ENCODE measurements around the gene NAALADL1.

Gene NAALADL1

GRCh38 chr11:65083134-65083833 lies 24.9 kb upstream of the NAALADL1 start:
- no peak for DNase-seq

- DNase-seq = no peak
These were observed 20.5 kb upstream of the NAALADL1 start for GRCh38 chr11:65078786-65079342.

- peak; percentile 68 for DNase-seq
These were observed 19.8 kb upstream of the NAALADL1 start for GRCh38 chr11:65078151-65078550.

- no peak for DNase-seq
These were observed 19.1 kb upstream of the NAALADL1 start for GRCh38 chr11:65077451-65077850.

GRCh38 chr11:65072631-65072966 lies 14.2 kb upstream of the NAALADL1 start:
- no peak for DNase-seq

GRCh38 chr11:65071907-65072630 lies 13.7 kb upstream of the NAALADL1 start:
- no peak for DNase-seq

GRCh38 chr11:65069217-65069616 lies 10.9 kb upstream of the NAALADL1 start:
- no peak for DNase-seq

GRCh38 chr11:65067446-65067845 lies 9.1 kb upstream of the NAALADL1 start:
- DNase-seq = no peak

GRCh38 chr11:65066805-65067291 lies 8.5 kb upstream of the NAALADL1 start:
- no peak for DNase-seq

- DNase-seq = no peak
These were observed 8.0 kb upstream of the NAALADL1 start for GRCh38 chr11:65066315-65066714.

- no peak for DNase-seq
These were observed 7.5 kb upstream of the NAALADL1 start for GRCh38 chr11:65065851-65066250.

- no peak for DNase-seq
These were observed 6.5 kb upstream of the NAALADL1 start for GRCh38 chr11:65064847-65065240.

- DNase-seq = no peak
These were observed 5.2 kb upstream of the NAALADL1 start for GRCh38 chr11:65063532-65063931.

GRCh38 chr11:65060913-65061408 lies 2.6 kb upstream of the NAALADL1 start:
- DNase-seq = no peak

- DNase-seq = no peak
These were observed 1.8 kb upstream of the NAALADL1 start for GRCh38 chr11:65059959-65060824.

- DNase-seq = no peak
These were observed 1.2 kb upstream of the NAALADL1 start for GRCh38 chr11:65059523-65059922.

- DNase-seq = no peak
These were observed 341 bp downstream of the NAALADL1 start for GRCh38 chr11:65058012-65058411.

GRCh38 chr11:65057526-65057925 lies 827 bp downstream of the NAALADL1 start:
- DNase-seq = no peak

- DNase-seq = no peak
These were observed 1.4 kb downstream of the NAALADL1 start for GRCh38 chr11:65056999-65057398.

GRCh38 chr11:65055538-65055937 lies 2.8 kb downstream of the NAALADL1 start:
- no peak for DNase-seq

GRCh38 chr11:65053827-65054508 lies 4.4 kb downstream of the NAALADL1 start:
- peak; percentile 18 for DNase-seq

GRCh38 chr11:65051398-65051858 lies 6.9 kb downstream of the NAALADL1 start:
- no peak for DNase-seq
